Measurements from ENCODE around the gene AJAP1.

Gene AJAP1, protein sequence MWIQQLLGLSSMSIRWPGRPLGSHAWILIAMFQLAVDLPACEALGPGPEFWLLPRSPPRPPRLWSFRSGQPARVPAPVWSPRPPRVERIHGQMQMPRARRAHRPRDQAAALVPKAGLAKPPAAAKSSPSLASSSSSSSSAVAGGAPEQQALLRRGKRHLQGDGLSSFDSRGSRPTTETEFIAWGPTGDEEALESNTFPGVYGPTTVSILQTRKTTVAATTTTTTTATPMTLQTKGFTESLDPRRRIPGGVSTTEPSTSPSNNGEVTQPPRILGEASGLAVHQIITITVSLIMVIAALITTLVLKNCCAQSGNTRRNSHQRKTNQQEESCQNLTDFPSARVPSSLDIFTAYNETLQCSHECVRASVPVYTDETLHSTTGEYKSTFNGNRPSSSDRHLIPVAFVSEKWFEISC

GRCh38 chr1:4653796-4654725 lies at the start of gene AJAP1:
Gene AJAP1 (plus strand): TSS chr1:4654609. CDS start chr1:4655426, 817 bp downstream.
- H3K4me3 ChIP-seq (ENCODE audit: low read depth, low read length), result no peak within 1 kb of the TSS
- no peak for TF ChIP-seq CTCF (IDR thresholded peaks at IDR 0.05; ENCODE audit: low read depth, low read length)

DNA sequence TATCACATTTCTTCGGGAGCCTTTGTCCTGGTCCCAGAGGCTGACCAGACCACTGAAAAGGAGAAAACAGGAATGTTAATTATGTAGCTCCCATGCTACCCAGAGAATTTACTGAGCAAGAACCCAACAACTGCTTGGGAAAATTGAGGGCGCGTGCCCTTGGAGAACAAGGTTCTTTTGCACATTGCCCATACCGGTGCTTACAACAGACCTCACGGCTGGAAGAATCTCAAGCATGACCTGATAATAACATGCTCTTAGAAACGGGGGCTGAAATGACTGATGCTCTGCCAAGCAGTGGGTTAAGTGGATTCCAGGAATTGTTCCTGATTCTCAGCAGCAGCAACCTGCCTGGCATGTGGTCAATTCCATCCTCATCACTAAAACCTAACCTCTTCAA lies 49.3 kb upstream of the AJAP1 start:
- no peak overlapping the region for H3K4me3 ChIP-seq (ENCODE audit: low read depth, low read length)
- TF ChIP-seq CTCF (IDR thresholded peaks at IDR 0.05; ENCODE audit: low read depth, low read length), result no peak

DNA sequence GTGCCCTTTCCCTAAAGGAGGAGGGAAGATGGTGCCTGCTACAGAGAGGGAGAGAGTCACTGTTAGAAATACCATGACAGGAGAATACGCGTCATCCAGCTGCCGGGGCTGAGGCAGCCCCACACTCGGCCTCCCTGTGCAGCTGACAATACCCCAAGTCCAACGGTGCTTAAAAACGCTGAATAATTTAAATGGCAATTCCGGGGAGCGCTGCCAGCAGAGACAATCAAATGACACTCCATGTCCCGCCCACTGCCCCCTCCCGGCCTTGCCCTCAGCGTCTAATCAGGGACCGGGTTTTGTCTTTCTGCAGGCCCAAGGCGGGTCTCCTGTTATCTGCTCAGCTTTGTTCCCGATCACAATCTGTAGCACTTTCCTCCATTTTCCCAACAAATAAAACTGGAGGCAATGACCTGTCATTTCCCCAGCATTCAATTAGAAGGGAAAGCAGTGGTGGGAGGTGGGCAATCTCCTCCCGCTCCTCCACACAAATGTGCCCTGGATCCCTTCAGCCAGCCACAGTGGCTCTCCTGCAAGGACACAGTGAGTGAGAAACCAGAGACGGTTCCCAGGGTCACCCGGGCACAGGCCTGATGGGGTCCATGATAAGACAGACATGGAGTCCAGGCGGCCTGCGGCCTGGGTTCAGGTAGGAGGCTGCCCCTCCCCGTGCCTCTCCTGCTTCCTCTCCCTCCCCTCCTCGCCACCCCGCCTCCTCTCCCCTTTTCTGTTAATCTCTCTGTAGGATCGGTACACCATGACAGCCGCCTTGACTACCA lies 42.7 kb upstream of the AJAP1 start:
- no peak overlapping the region for H3K4me3 ChIP-seq (ENCODE audit: low read depth, low read length)
- TF ChIP-seq CTCF (IDR thresholded peaks at IDR 0.05; ENCODE audit: low read depth, low read length), result no peak

DNA sequence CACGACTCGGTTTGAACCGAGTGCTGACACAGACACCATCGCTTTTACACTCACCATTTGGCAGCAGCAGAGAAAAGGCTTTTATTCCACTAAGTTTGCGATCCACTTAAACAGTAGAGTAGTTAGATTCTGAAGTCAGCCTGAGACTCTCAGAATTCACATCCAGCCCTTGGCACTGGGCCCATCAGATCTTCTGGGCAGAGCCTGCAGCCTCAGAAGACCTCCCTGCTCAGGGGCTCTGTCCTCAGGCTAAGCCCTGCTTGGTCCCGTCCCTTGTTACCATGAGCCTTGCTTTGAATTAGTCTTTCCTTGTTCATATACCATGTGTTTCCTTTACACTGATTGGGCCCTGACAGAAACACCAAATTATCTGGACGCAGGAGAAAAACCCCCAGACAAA lies 41.4 kb upstream of the AJAP1 start:
- H3K4me3 ChIP-seq (ENCODE audit: low read depth, low read length), result no peak overlapping the region
- TF ChIP-seq CTCF (IDR thresholded peaks at IDR 0.05; ENCODE audit: low read depth, low read length), result no peak

- H3K4me3 ChIP-seq (ENCODE audit: low read depth, low read length), result no peak overlapping the region
- TF ChIP-seq CTCF (IDR thresholded peaks at IDR 0.05; ENCODE audit: low read depth, low read length), result no peak
These were observed 40.6 kb upstream of the AJAP1 start for GRCh38 chr1:4613606-4614370.

DNA sequence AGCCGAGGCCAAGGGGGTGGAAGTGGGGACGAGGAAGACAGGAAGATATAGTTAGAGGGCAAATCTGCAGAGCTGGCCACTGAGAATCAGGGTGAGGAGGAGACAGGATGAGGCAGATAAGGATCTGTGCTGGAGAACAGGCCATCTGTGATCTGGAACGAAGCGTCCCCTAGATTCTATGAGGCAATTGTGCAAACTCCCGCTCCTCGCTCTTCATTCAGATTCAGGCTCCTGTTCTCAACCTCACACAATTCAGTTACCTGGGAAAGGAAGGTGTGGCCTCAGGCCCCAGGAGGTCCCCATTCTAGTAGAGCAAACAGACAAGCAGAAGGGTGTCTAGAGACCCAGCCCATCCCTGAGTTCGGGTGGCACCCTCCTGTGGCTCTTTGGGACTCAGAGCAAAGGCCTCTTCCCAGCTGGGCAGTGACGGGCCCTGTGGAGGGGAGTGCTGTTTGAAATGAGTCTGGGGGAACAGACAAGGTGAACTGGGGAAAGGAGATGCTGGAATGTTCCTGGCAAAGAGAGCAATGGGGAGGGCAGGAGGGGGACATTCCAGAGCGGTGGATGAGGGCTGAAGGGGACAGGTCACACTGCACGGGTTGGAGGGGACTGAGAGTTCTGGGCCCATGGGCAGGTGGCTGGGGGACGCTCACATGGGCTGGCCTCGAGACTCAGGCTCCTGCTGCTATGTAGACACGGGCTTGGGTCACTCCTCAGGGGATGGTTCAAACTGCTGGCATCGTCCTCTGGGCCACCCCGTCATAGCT lies 39.9 kb upstream of the AJAP1 start:
- no peak overlapping the region for H3K4me3 ChIP-seq (ENCODE audit: low read depth, low read length)
- no peak for TF ChIP-seq CTCF (IDR thresholded peaks at IDR 0.05; ENCODE audit: low read depth, low read length)
